Measurements from ENCODE around the gene ENTHD1. TPM values are rescaled to one million over a fixed set of nuclear protein-coding genes. Genes with fewer than 3 reads are reported as not detected.

Gene ENTHD1
- not detected in 5 replicates for total RNA-seq (2022; extraction: Qiagen RNA extraction)

GRCh38 chr22:39893526-39893925, at the start of gene ENTHD1:
Gene ENTHD1, minus strand, starts transcription at chr22:39893760. Its CDS starts 6,012 bp downstream, at chr22:39887748.

GRCh38 chr22:39900306-39901227, 7.0 kb upstream of the ENTHD1 start, which contains the start of gene GRAP2:
Gene GRAP2, plus strand, starts transcription at chr22:39901084. Its CDS starts 46,023 bp downstream, at chr22:39947107.

Other genes with a start within 250 kb of the ENTHD1 start
- gene GRAP2, start 7.3 kb upstream of the ENTHD1 start, total RNA-seq (2022; extraction: Qiagen RNA extraction): 0.10 TPM in 1 of 5 replicates, not detected in the others
- not detected in 5 replicates for gene TMA7B, start 66.6 kb upstream of the ENTHD1 start, total RNA-seq (2022; extraction: Qiagen RNA extraction)
- gene FAM83F, start 101.2 kb upstream of the ENTHD1 start, total RNA-seq (2022; extraction: Qiagen RNA extraction): not detected in 5 replicates

All from A549 treated with Mapracorat at 1 μM for 4 hours (cell line).